ENCODE results near the gene ZNF569. TPM values are rescaled to one million over a fixed set of nuclear protein-coding genes. Genes with fewer than 3 reads are reported as not detected.

The ZNF569 gene
- total and polyA plus RNA-seq, 2 of the 13 experiments (the other 11 are each of a cell fraction or from before 2014, with no cell fraction given) = 1.4 to 5.7 TPM

- TF ChIP-seq ZNF761 (CRISPR knock-in tag; conservative IDR thresholded peaks at IDR 0.05) = no peak
- peak; percentile 82; the same call in 1 of the 2 replicates for TF ChIP-seq KDM3A (CRISPR knock-in tag; IDR thresholded peaks at IDR 0.05; ENCODE audit: low read depth)
- peak; percentile 70; the same call in 1 of the 2 replicates for TF ChIP-seq TFE3 (CRISPR knock-in tag; IDR thresholded peaks at IDR 0.05)
- TF ChIP-seq ZNF292 (CRISPR knock-in tag; IDR thresholded peaks at IDR 0.05; ENCODE audit: borderline replicate concordance, low read depth) = peak; percentile 94
- no peak for TF ChIP-seq TRIM22 (IDR thresholded peaks at IDR 0.05)
- TF ChIP-seq XBP1 (CRISPR knock-in tag; IDR thresholded peaks at IDR 0.05) = 0 out of 2 replicates have a peak, but pooled peaks have one; percentile 53
- TF ChIP-seq ZNF296 (CRISPR knock-in tag; conservative IDR thresholded peaks at IDR 0.05) = no peak
- no peak for TF ChIP-seq ZSCAN22 (CRISPR knock-in tag; IDR thresholded peaks at IDR 0.05)
- TF ChIP-seq ZNF710 (CRISPR knock-in tag; IDR thresholded peaks at IDR 0.05; ENCODE audit: borderline replicate concordance) = no peak
- TF ChIP-seq ZNF280D (CRISPR knock-in tag; IDR thresholded peaks at IDR 0.05) = no peak
- TF ChIP-seq ZNF3 (CRISPR knock-in tag; IDR thresholded peaks at IDR 0.05) = no peak
- 0 out of 2 replicates have a peak, but pooled peaks have one; percentile 63 for TF ChIP-seq ZFP62 (CRISPR knock-in tag; IDR thresholded peaks at IDR 0.05)
- no peak for TF ChIP-seq U2AF2 (IDR thresholded peaks at IDR 0.05; ENCODE audit: low read depth, low read length)
- TF ChIP-seq CENPBD1 (CRISPR knock-in tag; IDR thresholded peaks at IDR 0.05; ENCODE audit: borderline replicate concordance, low read depth) = no peak
- TF ChIP-seq ZNF749 (CRISPR knock-in tag; IDR thresholded peaks at IDR 0.05; ENCODE audit: borderline replicate concordance) = peak; percentile 73; the same call in 1 of the 2 replicates
- peak; percentile 30; the same call in 1 of the 2 replicates for TF ChIP-seq MXD4 (CRISPR knock-in tag; IDR thresholded peaks at IDR 0.05)
- 0 out of 2 replicates have a peak, but pooled peaks have one; percentile 26 for TF ChIP-seq ZNF232 (CRISPR knock-in tag; IDR thresholded peaks at IDR 0.05; ENCODE audit: borderline replicate concordance)
- peak; percentile 90; the same call in 1 of the 2 replicates for TF ChIP-seq SAFB2 (CRISPR knock-in tag; IDR thresholded peaks at IDR 0.05; ENCODE audit: borderline replicate concordance, low read depth)
- TF ChIP-seq NFRKB (IDR thresholded peaks at IDR 0.05) = no peak
- no peak for TF ChIP-seq SNAPC5 (CRISPR knock-in tag; IDR thresholded peaks at IDR 0.05; ENCODE audit: borderline replicate concordance)
- 0 out of 2 replicates have a peak, but pooled peaks have one; percentile 27 for TF ChIP-seq CENPT (CRISPR knock-in tag; IDR thresholded peaks at IDR 0.05; ENCODE audit: low read depth)
These were observed 96.2 kb downstream of the ZNF569 start, which contains the start of gene ZNF527 (continued) for GRCh38 chr19:37370880-37371661.

All from HepG2 (cell line).